GM12874 (cell line): Measurements from ENCODE around the gene HDGF.

Experiments
- CTCF ChIP-seq: IDR thresholded peaks from 2 replicates; pipeline ENCODE4 v1.5.1; 2011; ENCODE audit warnings: low read depth, mild to moderate bottlenecking, control low read depth, low read length, moderate library complexity; ENCODE audit not compliant: insufficient read depth

HDGF gene

DNA sequence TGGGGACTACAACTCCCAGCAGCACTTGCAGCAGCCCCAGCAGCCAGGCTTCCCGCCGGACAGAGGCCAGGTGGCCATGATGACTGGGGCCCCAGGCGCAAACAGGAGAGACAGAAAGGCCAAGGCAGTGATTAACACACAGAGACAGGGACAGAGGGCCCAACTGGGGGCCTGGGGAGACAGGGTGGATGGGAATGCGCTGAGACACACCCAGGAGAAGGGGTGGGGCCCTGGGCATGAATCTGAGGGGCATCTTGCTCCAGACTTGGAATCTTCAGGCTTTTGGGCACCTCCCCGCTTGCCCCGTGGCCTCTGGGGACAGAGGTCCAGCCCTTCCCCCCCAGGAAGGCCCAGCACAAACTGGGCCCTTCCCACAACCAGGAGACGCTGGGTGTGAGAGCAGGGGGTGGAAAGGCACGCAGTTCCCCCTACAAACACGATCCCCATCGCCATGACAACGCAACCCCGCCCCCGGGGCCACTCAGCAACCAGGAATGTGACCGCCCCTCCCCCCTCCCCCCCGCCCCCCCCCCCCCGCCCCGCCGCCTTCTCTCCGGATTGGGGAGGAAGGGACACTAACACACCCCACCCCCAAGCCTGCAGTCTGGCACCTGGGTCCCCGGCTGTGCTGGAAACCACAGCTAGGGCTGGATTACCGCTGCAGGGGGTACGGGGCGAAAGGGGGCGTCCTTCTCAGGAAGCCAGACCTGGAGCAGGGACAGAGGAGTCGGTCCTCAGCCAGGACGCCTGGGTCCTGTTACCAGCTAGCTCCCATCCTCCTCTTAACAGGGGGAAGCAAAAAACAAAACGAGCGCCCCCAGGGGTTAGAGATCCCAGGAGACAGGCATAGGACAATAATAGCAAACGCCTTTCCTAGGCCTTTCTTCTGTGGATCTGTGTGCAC is 4.5 kb downstream of the HDGF start:
- TF ChIP-seq CTCF: no peak

DNA sequence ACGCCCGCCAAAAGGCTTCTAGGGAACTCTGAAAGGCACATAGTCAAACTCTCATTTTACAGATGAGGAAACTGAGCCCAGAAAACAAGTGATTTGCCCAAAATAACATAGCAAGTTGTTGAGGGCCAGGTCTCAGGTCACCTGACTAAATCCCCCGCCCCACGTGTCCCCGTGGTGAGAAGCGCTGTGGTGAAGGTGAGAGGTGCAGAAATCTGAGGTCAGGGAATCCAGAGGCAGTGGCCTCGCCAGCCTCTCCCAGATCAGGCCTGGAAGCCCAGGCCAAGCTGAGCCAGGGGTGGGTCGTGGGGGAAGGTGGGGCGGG is 5.1 kb downstream of the HDGF start:
- no peak for TF ChIP-seq CTCF

- TF ChIP-seq CTCF: no peak
These were observed 5.6 kb downstream of the HDGF start for GRCh38 chr1:156745881-156746280.

DNA sequence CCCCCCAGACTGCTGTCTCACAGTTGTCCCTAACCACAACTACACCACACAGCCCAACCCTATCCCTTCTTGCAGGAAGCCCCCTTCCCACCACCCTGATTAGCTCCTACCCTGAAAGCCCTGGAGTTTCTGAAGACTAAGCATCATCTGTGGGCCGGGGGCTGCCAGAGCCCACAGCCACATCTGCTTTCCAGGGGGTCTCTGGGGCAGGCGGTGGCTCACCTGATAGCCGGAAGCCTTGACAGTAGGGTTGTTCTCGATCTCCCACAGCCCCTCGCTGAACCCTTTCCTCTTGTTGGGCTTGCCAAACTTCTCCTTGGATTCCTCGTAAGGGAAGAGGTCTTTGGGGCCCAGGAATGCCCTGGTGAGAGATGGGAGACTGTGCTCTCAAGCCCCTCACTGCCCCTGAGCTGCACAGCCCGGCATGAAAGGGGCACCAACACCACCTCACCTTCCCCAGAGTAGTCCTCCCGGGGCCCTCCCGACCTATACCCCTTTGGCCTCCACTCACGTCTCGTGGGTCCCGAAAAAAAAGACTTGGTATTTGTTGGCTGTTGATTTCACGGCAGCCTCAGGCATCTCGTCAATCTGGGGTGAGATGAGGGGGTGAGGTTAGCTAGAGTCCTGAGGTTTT is 6.6 kb downstream of the HDGF start:
- no peak for TF ChIP-seq CTCF

- TF ChIP-seq CTCF: no peak
These were observed 7.1 kb downstream of the HDGF start for GRCh38 chr1:156744344-156744743.

DNA sequence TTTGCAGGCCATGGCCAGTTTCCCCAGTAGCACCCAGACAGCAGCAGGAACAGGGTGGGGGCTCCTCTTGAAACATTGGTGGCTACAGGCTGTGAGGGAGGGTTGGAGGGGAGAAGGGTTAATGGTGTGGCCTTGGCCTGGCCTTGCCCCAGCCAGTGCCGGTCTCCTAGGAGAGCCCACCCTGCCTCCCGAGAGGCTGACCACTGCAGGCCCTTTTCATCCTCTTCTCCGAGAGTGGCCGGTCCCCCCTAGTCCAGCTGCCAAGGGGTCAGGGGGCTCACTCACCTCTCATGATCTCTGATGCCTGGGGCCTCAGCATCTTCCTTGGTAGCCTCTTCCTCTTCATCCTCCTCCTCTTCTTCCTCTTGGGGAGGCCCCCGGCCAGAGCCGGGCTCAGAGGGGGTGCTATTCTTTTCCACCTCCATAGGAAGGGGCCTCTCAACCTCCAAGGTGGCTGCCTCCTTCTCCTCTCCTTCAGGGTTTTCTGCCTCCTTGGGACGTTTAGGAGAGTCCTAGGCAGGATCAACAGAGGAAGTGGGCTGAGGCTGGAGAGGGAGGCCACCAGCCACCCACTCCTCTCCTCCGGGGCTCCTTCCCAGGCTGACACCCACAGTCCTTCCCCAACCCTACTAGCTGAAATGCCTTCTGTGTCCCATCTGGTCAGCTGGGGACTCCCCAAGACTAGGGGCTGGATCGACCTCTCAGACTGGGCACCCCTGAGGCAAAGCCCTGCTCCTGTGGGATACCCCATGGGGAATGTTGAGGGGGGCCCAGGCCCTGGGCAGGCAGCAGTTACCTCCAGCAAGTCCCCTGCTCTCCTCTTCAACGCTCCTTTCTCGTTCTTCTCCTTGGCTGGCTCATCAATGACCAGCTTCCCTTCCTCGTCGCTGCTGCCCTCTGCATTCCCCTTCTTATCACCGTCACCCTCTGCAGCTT is 7.8 kb downstream of the HDGF start:
- TF ChIP-seq CTCF: no peak

GRCh38 chr1:156742801-156743200 is 8.7 kb downstream of the HDGF start:
- no peak for TF ChIP-seq CTCF
